ENCODE data around the gene MARCKSL1. TPM values are rescaled to one million over a fixed set of nuclear protein-coding genes. Genes with fewer than 3 reads are reported as not detected.

Gene MARCKSL1, protein sequence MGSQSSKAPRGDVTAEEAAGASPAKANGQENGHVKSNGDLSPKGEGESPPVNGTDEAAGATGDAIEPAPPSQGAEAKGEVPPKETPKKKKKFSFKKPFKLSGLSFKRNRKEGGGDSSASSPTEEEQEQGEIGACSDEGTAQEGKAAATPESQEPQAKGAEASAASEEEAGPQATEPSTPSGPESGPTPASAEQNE
- polyA plus RNA-seq (8.5 to 23.8 TPM (median 11.6 TPM) in 3 replicates), polyA minus RNA-seq (9.1 to 13.8 TPM (median 12.5 TPM) in 3 replicates)
- polyA plus RNA-seq (2011; ENCODE audit: low read depth) = 1.2 TPM
- polyA plus RNA-seq (2011; cell fraction: cytosol; rRNA removed) = 18.6 and 19.8 TPM in 2 replicates
- polyA plus RNA-seq (2011; cell fraction: nucleus; rRNA removed) = 12.5 and 13.9 TPM in 2 replicates
- polyA plus RNA-seq (2012; ENCODE audit: low replicate concordance) = 11.2 and 16.7 TPM in 2 replicates
- 6.9 TPM for polyA minus RNA-seq (2011; cell fraction: cytosol; rRNA and poly(A)+ RNA removed)
- 3.1 and 5.3 TPM in 2 replicates for polyA minus RNA-seq (2011; cell fraction: nucleus; rRNA and poly(A)+ RNA removed)

GRCh38 chr1:32335790-32336590 lies at the start of gene MARCKSL1:
Gene MARCKSL1, minus strand, starts transcription at chr1:32336233. Its CDS starts 200 bp downstream, at chr1:32336033.
- Histone ChIP-seq H3K9ac (ENCODE audit: control insufficient read depth, extremely low read depth, insufficient read depth, low read length) (peak within 1 kb of the TSS; percentile 58), H3K4me2 (ENCODE audit: control insufficient read depth, extremely low read depth, insufficient read depth, low read depth, low read length) (peak within 1 kb of the TSS; percentile 69), H3K9me1 (ENCODE audit: control insufficient read depth, extremely low read depth, insufficient read depth, low read length) (no peaks in the 10 kb centered on the region), H3K27ac (ENCODE audit: control insufficient read depth, insufficient read depth, low read length) (no peak within 1 kb of the TSS), H3K36me3 (ENCODE audit: control insufficient read depth in 2 of 2, extremely low read depth in 1 of 2, insufficient read depth in 2 of 2, low read length in 2 of 2) (peaks cover 10 to 11% of the 10 kb centered on the region in 2 experiments), H3K4me1 (ENCODE audit: control insufficient read depth, extremely low read depth, insufficient read depth, low read length) (peaks cover 33% of the 10 kb centered on the region), H2AFZ (ENCODE audit: control insufficient read depth, low read length) (no peak within 1 kb of the TSS), H3K79me2 (ENCODE audit: control insufficient read depth, insufficient read depth, low read length) (no peaks in the 10 kb centered on the region), H3K27me3 (ENCODE audit: control insufficient read depth, extremely low read depth, insufficient read depth, low read length) (peaks cover 14% of the 10 kb centered on the region), H4K20me1 (ENCODE audit: control insufficient read depth, extremely low read depth, insufficient read depth, low read length) (peaks cover 2% of the 10 kb centered on the region), H3K9me3 (ENCODE audit: control insufficient read depth, low read depth, low read length) (no peaks in the 10 kb centered on the region), H3K4me3 (ENCODE audit: control insufficient read depth in 2 of 3, extremely low read depth in 1 of 3, insufficient read depth in 2 of 3, low read depth in 1 of 3, low read length in 3 of 3) (peak within 1 kb of the TSS; percentile 42 to 62 (median 42))
- no peak for TF ChIP-seq EZH2 (IDR thresholded peaks at IDR 0.05; ENCODE audit: low read length)
- TF ChIP-seq, protein P1, sequence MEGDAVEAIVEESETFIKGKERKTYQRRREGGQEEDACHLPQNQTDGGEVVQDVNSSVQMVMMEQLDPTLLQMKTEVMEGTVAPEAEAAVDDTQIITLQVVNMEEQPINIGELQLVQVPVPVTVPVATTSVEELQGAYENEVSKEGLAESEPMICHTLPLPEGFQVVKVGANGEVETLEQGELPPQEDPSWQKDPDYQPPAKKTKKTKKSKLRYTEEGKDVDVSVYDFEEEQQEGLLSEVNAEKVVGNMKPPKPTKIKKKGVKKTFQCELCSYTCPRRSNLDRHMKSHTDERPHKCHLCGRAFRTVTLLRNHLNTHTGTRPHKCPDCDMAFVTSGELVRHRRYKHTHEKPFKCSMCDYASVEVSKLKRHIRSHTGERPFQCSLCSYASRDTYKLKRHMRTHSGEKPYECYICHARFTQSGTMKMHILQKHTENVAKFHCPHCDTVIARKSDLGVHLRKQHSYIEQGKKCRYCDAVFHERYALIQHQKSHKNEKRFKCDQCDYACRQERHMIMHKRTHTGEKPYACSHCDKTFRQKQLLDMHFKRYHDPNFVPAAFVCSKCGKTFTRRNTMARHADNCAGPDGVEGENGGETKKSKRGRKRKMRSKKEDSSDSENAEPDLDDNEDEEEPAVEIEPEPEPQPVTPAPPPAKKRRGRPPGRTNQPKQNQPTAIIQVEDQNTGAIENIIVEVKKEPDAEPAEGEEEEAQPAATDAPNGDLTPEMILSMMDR (optimal IDR thresholded peaks at IDR 0.05 in 1 of 3, IDR thresholded peaks at IDR 0.05 in 1 of 3, conservative IDR thresholded peaks at IDR 0.05 in 1 of 3; ENCODE audit: extremely low read depth in 1 of 3, insufficient read depth in 2 of 3, low read length in 3 of 3) = no peak
- FAIRE-seq = no peak
- dilution Hi-C loops (cut with MboI; ENCODE audit: extremely low pct_ligation_motif_present, low sequenced_read_pairs) = no loop called here
- DNase-seq (ENCODE audit: low read depth, low spot score) = no peak

- no peaks in the 10 kb centered on the region for H3K27me3 ChIP-seq (ENCODE audit: control insufficient read depth, extremely low read depth, insufficient read depth, low read length)
- H3K9me3 ChIP-seq (ENCODE audit: control insufficient read depth, low read depth, low read length) = no peaks in the 10 kb centered on the region
- H3K27ac ChIP-seq (ENCODE audit: control insufficient read depth, insufficient read depth, low read length) = no peak overlapping the region
- no peaks in the 10 kb centered on the region for H3K79me2 ChIP-seq (ENCODE audit: control insufficient read depth, insufficient read depth, low read length)
- no peak overlapping the region for H2AFZ ChIP-seq (ENCODE audit: control insufficient read depth, low read length)
- no peak overlapping the region for H3K9ac ChIP-seq (ENCODE audit: control insufficient read depth, extremely low read depth, insufficient read depth, low read length)
- H3K36me3 ChIP-seq (ENCODE audit: control insufficient read depth in 2 of 2, extremely low read depth in 1 of 2, insufficient read depth in 2 of 2, low read length in 2 of 2) = peaks cover 39 to 42% of the 10 kb centered on the region in 2 experiments
- no peak for FAIRE-seq
- DNase-seq (ENCODE audit: low read depth, low spot score) = no peak
- no peaks in the 10 kb centered on the region for H3K4me1 ChIP-seq (ENCODE audit: control insufficient read depth, extremely low read depth, insufficient read depth, low read length)
- H3K9me1 ChIP-seq (ENCODE audit: control insufficient read depth, extremely low read depth, insufficient read depth, low read length) = no peaks in the 10 kb centered on the region
- H3K4me3 ChIP-seq (ENCODE audit: control insufficient read depth in 2 of 3, extremely low read depth in 1 of 3, insufficient read depth in 2 of 3, low read depth in 1 of 3, low read length in 3 of 3) = no peak overlapping the region
- no peaks in the 10 kb centered on the region for H4K20me1 ChIP-seq (ENCODE audit: control insufficient read depth, extremely low read depth, insufficient read depth, low read length)
- no peak for TF ChIP-seq EZH2 (IDR thresholded peaks at IDR 0.05; ENCODE audit: low read length)
- TF ChIP-seq, protein P1 (optimal IDR thresholded peaks at IDR 0.05 in 1 of 3, IDR thresholded peaks at IDR 0.05 in 1 of 3, conservative IDR thresholded peaks at IDR 0.05 in 1 of 3; ENCODE audit: extremely low read depth in 1 of 3, insufficient read depth in 2 of 3, low read length in 3 of 3) = no peak
- dilution Hi-C loops (cut with MboI; ENCODE audit: extremely low pct_ligation_motif_present, low sequenced_read_pairs) = no loop called here
- H3K4me2 ChIP-seq (ENCODE audit: control insufficient read depth, extremely low read depth, insufficient read depth, low read depth, low read length) = no peak overlapping the region
These were observed 44.0 kb upstream of the MARCKSL1 start for GRCh38 chr1:32380057-32380456.
